Colonic mucosa (tissue), 4 donors: Measurements from ENCODE around the gene MRPS33. TPM values are rescaled to one million over a fixed set of nuclear protein-coding genes. Genes with fewer than 3 reads are reported as not detected.

ENCODE experiments used
- DNase-seq: peaks from one replicate; pipeline ENCODE4 v3.0.0-alpha.2; 2020
- H3K27ac ChIP-seq: fragments of 200-600 bp; one replicate; pipeline ENCODE4 v1.8.0; 2021
- H3K27me3 ChIP-seq: fragments of 200-600 bp; one replicate; pipeline ENCODE4 v1.8.0; 2021
- H3K36me3 ChIP-seq: fragments of 200-600 bp; one replicate; pipeline ENCODE4 v1.8.0; 2021
- H3K4me1 ChIP-seq: fragments of 200-600 bp; one replicate; pipeline ENCODE4 v1.8.0; 2021; ENCODE audit warnings: mild to moderate bottlenecking
- H3K4me3 ChIP-seq: fragments of 200-600 bp; one replicate; pipeline ENCODE4 v1.8.0; 2021
- H3K9ac ChIP-seq, 2 donors: one replicate each; pipeline ENCODE4 v1.7.0; 2013; ENCODE audit warnings: control low read depth in 2 of 2, low read depth in 2 of 2, low read length in 2 of 2
- H3K9me3 ChIP-seq: fragments of 200-600 bp; one replicate; pipeline ENCODE4 v1.8.0; 2021
- intact Hi-C: fragments of 100-400 bp; cut with DNase I; formaldehyde crosslinking; loops from one replicate; pipeline ENCODE4 v1.14.1; 2022
- total RNA-seq, 2 donors: library from RNA; stranded (reverse); fragmentation: NEBNext Ultra II Directional in 1 of 2; extraction: Animal tissue kit (Norgen Biotek cat#: 25700) in 1 of 2; gene quantifications; one replicate each; pipeline ENCODE4 v1.2.1, GENCODE V29; 2021
- TF ChIP-seq, protein P1 (sequence below): fragments of 200-600 bp; IDR thresholded peaks from one replicate; pipeline ENCODE4 v1.8.0; 2022; ENCODE audit warnings: antibody characterized with exemption, mild to moderate bottlenecking
- donor health status: healthy.
- donor health status: DM: no; HTN: no; CAD: no.
- donor health status: DM: no; HTN: no; CAD: no.

MRPS33 gene
- total RNA-seq, 2 donors from 2014 or later = 77.3 to 123 TPM

- Histone ChIP-seq H3K27ac (no peak overlapping the region), H3K36me3 (no peaks in the 10 kb centered on the region), H3K9me3 (no peaks in the 10 kb centered on the region), H3K4me1 (no peaks in the 10 kb centered on the region), H3K4me3 (no peak overlapping the region), H3K9ac (no peak overlapping the region), H3K27me3 (no peaks in the 10 kb centered on the region)
- TF ChIP-seq, protein P1, sequence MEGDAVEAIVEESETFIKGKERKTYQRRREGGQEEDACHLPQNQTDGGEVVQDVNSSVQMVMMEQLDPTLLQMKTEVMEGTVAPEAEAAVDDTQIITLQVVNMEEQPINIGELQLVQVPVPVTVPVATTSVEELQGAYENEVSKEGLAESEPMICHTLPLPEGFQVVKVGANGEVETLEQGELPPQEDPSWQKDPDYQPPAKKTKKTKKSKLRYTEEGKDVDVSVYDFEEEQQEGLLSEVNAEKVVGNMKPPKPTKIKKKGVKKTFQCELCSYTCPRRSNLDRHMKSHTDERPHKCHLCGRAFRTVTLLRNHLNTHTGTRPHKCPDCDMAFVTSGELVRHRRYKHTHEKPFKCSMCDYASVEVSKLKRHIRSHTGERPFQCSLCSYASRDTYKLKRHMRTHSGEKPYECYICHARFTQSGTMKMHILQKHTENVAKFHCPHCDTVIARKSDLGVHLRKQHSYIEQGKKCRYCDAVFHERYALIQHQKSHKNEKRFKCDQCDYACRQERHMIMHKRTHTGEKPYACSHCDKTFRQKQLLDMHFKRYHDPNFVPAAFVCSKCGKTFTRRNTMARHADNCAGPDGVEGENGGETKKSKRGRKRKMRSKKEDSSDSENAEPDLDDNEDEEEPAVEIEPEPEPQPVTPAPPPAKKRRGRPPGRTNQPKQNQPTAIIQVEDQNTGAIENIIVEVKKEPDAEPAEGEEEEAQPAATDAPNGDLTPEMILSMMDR = no peak
- no peak for DNase-seq
- intact Hi-C loops = no loop called here
These were observed 14.0 kb upstream of the MRPS33 start for GRCh38 chr7:141028767-141029166.

- intact Hi-C loops = no loop called here
- no peaks in the 10 kb centered on the region for H3K27me3 ChIP-seq
- H3K4me3 ChIP-seq = no peak overlapping the region
- no peak overlapping the region for H3K9ac ChIP-seq
- H3K9me3 ChIP-seq = no peaks in the 10 kb centered on the region
- TF ChIP-seq, protein P1 = no peak
- DNase-seq = no peak
- H3K4me1 ChIP-seq = no peaks in the 10 kb centered on the region
- H3K36me3 ChIP-seq = no peaks in the 10 kb centered on the region
- no peak overlapping the region for H3K27ac ChIP-seq
These were observed 12.3 kb upstream of the MRPS33 start for GRCh38 chr7:141027043-141027442.

- DNase-seq = no peak
- Histone ChIP-seq H3K9ac (no peak overlapping the region), H3K4me3 (no peak overlapping the region), H3K36me3 (no peaks in the 10 kb centered on the region), H3K27ac (no peak overlapping the region), H3K4me1 (no peaks in the 10 kb centered on the region), H3K27me3 (no peaks in the 10 kb centered on the region), H3K9me3 (no peaks in the 10 kb centered on the region)
- intact Hi-C loops = no loop called here
- TF ChIP-seq, protein P1 = no peak
These were observed 9.9 kb upstream of the MRPS33 start for GRCh38 chr7:141024668-141025067.

DNA sequence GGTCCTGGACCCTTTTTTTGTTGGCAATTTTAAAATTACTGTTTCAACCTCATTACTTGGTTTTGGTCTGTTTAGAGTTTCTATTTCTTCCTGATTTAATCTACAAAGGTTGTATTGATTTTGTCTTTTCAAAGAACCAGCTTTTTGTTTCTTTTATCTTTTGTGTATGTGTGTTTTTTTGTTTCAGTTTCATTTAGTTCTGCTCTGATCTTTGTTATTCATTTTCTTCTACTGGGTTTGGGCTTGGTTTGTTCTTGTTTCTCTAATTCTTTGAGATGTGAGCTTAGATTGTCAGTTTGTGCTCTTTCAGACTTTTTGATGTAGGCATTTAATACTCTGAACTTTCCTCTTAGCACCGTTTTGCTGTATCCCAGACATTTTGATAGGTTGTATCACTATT, 8.5 kb upstream of the MRPS33 start:
- no peak for DNase-seq
- Histone ChIP-seq H3K27ac (no peak overlapping the region), H3K4me3 (no peak overlapping the region), H3K27me3 (no peaks in the 10 kb centered on the region), H3K36me3 (no peaks in the 10 kb centered on the region), H3K9me3 (no peaks in the 10 kb centered on the region), H3K9ac (no peak overlapping the region), H3K4me1 (no peaks in the 10 kb centered on the region)
- intact Hi-C loops = no loop called here
- TF ChIP-seq, protein P1 = no peak

DNA sequence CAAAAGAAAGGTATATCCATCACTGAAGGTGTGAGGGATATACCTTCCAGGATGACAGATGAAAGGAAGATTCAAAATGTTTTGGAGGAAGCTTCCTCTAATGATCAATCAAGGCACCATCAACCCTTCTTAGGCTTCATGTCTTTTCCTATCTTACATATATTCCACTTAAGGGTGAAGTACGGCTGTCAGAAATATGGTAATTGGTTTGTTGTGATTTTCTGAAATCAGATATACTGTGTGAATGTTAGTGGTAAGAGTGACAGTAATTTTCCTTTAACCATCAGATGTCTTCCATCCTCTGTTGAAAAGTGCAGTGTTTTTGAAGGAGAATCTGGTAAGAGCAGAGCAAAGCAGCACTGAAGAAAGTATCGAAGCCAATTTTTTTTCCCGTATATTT, 2.8 kb upstream of the MRPS33 start:
- Histone ChIP-seq H3K9me3 (no peaks in the 10 kb centered on the region), H3K27me3 (no peaks in the 10 kb centered on the region), H3K4me1 (peaks cover 6% of the 10 kb centered on the region), H3K4me3 (no peak overlapping the region), H3K9ac (no peak overlapping the region), H3K36me3 (no peaks in the 10 kb centered on the region), H3K27ac (no peak overlapping the region)
- DNase-seq = no peak
- TF ChIP-seq, protein P1 = no peak
- intact Hi-C loops = no loop called here

DNA sequence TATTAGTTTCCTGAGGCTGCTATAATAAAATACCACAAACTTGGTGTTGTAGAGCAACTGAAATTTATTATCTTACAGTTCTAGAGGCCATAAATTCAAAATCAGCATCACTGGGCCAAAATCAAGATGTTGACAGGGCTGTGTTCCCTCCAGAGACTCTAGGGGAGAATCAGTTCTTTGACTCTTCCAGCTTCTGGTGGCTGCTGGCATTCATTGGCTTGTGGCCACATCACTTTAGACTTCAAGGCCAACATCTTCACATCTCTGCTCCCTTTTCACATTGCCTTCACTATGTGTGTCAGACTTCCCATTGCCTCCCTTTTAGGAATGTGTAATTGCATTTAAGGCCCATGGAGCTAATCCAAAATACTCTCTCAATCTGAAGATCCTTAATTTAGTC, 1.6 kb upstream of the MRPS33 start:
- TF ChIP-seq, protein P1 = no peak
- Histone ChIP-seq H3K27ac (no peak overlapping the region), H3K27me3 (no peaks in the 10 kb centered on the region), H3K4me3 (no peak overlapping the region), H3K4me1 (peaks cover 6% of the 10 kb centered on the region), H3K9me3 (no peaks in the 10 kb centered on the region), H3K36me3 (no peaks in the 10 kb centered on the region), H3K9ac (no peak overlapping the region)
- intact Hi-C loops = no loop called here
- no peak for DNase-seq
